ENCODE data around the gene ESPNL.
"Not testable (repeated sequence)": the region's sequence is repeated elsewhere in the genome, so short reads cannot be mapped to it uniquely, and the experiment has no call there.

Gene ESPNL

DNA sequence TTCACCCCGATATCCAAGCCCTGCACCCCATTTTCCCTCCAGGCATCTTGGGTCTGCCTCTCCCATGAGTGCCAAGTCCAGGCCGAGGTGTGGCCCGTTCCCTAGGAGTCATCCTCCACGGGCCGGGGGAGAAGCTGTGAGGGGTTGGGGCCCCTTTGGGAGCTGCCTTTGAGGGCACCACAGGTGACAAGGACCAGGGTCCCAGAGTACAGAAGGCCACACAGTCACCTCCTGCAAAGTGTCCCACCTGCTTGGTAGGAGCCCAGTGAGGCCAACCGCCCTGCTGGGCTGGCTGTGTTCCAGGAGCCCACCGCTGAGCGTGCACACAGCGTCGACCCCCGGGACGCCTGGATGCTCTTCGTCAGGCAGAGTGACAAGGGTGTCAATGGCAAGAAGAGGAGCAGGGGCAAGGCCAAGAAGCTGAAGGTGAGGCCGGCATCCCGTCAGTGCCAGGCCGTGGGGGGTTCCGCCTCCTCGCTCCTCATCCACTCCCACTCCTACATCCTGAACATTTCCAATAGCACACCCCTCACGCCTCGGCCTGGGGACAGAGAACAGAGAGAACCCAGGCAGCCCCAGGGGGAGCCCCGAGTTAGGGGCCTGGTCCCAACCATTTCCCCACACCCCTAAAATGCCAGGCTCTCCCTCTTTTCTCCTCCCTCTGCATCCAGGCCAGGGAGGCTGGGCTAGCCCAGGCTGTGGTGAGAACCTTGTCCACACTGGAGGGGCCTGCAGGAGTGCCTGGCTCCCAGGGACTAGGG, 61.3 kb downstream of the ESPNL start:
- ATAC-seq = no peak

DNA sequence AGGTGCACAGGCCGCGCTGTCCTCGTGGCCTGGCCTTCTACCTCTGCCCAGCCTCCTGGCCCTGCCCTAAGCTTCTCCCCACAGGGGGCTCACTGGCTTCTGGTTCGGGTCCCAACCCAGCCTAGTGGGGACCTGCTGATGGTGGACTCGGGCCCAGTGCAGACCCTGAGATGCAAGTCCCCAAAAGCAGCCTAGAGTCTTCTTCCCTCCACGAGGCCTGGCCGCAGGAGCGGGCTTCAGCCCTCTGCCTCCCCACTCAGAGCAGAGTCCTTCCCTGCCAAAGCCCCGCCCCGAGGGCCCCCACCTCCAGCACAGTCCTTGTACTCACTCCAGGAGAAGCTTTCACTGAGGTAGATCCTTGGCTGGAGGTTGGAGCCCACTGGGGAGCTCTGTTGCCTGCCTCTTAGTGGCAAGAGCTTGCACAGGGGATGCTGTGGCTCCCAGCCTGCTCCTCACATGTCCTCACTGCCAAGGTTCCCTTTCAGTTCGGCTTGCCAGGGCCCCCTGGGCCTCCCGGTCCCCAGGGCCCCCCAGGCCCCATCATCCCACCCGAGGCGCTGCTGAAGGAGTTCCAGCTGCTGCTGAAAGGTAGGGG, 62.2 kb downstream of the ESPNL start:
- no peak for ATAC-seq

DNA sequence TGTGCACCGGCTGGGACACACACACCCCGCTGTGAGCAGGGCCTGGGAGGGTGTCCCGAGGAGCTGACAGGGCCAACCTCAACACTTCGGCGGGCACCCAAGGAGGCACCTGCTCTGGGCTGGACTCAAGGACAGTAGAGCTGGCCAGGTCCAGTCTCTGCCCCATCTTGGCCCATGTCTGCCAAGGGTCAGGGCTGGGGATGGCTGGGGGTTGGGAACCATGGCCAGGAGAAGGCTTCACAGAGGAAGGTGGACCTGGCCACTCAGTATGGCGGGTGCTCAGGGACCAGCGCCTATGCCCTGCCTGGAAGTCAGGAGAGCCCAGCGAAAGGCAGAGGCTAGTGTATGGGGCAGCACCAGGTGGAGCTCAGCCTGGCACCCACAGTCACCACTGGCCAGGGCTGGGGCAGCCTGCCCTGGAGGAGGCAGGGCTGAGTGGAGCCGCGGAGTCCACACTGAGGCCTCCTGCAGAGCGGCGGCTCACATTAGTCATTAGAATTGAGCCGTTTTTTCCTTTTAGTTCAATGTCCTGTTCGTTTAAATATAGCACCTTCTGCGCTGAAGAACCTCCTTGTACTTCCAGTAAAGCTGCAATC, 62.8 kb downstream of the ESPNL start:
- no peak for ATAC-seq

DNA sequence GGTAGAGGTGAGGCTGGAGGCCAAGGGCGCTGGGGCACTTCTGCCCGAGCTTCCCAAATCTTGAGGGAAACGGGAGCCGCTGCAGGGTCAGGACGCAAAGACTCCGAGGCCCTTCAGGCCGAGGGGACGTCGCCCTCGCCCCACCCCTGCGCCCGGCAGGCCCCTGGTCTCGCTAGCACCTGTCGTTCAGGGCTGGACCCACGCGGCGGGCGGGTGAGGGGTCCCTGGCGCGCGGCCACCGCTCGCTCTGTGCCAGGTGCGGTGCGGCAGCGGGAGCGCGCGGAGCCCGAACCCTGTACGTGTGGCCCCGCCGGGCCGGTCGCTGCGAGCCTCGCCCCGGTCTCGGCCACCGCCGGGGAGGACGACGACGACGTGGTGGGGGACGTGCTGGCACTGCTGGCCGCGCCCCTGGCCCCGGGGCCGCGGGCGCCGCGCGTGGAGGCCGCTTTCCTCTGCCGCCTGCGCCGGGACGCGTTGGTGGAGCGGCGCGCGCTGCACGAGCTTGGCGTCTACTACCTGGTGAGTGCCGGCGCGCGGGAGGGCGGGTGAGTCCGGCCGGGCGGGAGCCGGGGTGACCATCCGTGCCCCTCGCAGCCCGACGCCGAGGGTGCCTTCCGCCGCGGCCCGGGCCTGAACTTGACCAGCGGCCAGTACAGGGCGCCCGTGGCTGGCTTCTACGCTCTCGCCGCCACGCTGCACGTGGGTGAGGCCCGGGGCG, 63.5 kb downstream of the ESPNL start:
- ATAC-seq = no peak

DNA sequence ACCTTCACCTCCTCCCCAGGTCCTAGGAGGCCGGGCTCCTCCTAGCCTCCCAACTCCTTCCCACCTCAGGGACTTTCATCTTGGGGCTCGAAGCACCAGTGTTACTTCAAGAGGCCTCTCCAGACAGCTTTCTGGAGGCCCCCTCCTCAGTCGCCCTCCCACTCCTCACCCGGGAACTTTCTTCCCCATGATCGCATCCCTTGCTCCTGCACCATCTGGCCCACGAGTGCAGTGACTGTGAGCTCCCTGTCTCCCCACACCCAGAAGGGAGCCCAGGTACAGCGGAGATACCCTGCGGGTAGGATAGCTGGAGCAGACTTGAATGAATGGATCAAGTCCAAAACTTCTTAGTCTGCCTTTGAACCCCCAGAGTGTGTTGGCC, 64.8 kb downstream of the ESPNL start:
- ATAC-seq = no peak

DNA sequence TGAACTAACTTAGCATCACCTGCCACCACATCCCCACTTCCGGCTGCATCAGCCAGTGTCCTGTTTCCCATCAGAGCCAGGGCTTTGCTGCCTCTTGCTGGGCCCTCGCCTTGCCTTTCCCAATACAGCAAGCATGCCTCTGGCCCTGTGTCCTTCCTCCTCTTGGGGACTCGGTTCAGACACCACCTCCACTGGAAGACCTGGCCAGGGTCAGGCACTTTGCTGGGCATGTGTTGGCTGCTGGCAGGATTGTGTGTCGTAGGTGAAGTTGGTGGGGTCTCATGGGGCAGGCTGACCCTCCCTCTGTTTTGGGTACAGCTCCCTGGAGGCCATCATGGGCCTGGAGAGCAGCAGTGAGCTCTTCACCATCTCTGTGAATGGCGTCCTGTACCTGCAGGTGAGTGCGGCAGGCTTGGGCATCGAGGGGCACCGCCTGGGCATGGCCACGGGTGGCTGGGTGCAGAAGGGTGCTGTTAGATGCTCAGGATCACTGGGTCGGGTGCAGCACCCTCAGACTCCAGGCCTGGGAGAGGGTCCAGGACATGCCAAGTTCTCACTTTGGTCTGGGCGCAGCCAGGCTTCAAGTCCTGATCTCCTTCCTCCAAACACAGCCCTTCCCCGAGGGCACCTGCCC, 65.3 kb downstream of the ESPNL start:
- no peak for ATAC-seq

DNA sequence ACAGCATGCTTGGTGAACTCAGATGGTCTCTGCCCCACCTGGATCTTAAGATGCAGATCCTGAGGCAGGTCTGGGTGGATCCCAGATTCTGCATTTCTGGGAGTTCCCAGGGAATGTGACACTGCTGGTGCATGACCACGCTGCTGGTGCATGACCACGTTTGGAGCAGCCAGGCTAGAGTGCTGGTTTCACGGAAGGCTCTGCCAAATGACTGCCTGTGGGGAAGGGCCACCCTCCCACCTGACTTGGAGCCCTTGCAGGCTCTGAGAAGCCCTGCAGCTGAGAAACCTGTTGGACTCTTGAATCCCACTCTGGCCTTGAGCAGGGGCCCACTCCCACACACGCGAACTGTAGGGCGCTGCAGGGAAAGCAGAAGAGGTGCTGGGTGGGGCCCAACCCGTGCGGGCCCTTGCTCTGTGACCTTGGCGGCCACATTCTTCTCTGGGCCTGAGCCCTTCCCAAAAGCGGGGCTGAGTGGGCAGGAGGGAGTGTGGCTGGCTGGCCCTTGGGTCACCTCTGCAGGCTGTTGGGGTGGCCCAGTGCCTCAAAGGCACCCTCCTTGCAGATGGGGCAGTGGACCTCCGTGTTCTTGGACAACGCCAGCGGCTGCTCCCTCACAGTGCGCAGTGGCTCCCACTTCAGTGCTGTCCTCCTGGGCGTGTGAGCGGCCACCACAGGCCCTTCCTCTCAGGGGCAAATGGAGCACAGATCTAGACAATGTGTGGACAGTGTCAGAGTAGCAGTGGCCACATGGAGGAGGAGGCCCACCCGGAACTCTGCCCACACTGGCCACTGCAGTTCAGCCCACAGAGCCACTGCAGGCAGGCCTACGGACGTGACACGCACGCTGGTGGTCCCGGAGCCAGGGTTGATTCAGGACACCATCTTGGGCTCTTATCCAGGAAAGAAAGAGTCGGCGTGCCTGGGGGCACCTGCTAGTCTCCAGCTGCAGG, 66.5 kb downstream of the ESPNL start:
- ATAC-seq = no peak

DNA sequence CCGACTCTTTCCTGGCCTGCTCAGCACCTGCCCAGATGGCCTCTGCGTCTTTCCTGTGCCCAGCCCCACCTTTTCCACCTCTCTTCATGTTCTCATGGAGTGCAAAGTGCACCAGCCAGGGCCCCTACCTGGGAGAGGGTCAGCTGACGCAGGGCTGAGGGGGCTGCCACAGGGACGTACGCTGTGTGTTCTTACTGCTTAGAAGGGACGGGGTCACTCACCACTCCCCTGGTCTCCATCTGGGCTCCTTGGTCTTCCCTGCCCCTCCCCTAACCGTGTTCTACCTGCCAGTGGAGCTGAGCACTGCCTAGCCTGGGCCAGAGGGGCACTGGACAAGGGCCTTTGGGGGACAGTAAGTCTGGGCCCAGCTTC, 67.2 kb downstream of the ESPNL start:
- ATAC-seq = no peak

DNA sequence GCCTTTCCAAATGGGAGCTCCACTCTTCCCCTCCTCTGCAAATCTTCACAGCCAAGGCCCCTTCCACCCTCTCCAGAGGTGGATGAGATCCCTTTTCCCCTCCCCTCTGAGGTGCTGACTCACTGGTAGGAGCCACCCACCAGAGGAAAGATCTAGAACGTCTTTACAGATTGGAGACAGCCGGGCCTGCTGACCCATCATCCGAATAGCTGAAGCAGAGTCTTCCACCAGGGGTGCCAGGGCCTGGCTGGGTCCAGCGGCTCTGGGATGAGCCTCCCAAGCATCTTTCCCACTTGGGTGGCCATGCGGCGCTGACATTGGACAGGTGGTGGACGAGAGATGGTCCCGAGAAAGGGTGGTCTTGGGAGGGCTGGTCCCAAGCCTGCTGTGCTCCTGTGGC, 67.6 kb downstream of the ESPNL start:
- ATAC-seq = no peak

DNA sequence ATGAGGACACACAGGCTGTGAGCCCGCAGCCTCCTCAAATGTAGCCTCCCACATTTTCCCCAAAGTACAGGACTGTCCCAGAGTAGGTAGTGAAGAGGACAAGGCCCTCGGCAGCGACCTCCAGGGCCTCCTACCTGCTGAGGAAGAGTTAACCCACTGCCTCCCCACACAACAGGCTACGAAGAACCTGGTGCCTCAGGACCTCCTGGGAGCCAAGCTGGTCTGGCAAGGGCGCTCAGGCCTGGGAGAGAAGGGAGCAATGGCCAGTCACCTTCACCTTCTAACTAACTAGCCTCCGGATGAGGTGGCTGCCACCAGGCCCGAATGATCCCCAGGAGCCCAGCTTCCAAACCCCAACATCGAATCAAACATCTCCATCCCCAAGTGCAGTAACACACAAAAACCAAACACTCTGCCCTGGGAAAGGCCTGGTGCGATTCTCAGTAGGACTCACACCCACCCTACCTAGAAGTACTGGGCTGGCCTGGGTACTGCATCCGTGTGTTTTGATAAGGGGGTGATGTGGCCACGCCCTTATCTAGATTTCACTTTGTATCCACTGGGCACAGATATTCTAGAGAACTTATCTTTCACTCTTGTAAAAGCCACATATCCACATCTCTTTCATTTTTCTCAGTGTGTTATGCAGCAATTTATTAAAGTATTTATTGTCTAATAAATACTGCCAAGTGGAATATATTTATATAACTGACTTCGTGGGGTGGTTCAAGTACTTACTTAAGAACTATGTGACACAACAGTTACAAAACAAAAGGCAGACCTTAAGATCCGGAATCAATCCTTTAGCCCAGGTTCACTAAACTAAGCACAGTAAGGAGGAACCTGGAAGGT, 68.3 kb downstream of the ESPNL start:
- ATAC-seq = no peak

DNA sequence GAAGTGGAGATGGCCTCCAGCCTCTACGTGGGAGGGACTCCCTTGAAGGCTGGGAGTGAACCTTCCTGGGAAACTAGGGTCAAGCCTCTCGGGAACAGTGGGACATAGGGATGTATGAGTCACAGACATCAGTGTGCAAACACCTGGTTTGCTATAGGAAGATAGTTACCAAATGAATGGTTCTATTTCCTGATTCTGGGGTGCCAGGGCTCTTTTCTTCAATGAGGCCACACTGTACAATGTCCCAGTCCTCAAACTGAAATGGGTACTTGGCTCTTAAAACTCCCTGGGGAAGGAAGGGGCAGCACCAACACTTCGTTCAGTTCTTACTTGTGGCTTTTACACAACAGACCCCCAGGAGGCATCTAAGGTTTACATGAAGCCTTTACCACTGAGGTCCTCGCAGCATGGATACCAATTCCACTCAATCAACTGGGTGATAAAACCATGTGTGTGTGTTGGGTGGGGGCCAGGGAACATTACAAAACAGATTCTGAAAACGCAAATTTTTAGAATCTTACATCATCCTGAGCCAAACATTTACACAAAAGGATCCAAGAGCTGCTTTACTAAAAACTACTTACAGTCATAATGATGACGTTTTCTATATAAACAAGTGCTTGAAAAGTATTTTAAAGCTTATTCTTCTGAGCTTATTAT, 69.0 kb downstream of the ESPNL start:
- ATAC-seq = no peak

DNA sequence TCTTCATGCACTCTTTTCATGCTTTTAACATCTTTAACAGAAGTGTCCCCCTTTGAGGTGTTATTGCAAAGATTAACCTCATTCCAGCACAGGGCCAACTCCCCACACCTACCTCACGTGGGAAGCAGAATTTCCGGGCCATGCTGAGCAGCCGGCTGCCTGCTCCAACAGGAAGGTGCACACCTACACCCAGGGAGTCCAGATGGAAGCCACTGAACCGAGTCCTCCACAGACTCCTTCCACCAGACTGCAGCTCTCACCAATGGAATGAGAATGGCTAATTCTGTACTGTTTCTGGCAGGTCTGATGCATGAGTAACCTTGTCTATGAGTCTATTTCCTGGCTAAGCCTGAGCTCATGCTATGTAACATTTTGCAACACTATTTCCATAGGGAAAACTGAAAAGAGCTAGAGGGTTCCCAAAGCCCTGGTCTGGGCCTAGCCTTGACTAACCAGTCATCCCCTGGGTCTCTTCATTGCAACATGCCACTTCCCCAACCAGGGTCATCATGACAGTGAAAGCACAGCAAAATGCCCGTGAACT, 69.6 kb downstream of the ESPNL start:
- no peak for ATAC-seq

DNA sequence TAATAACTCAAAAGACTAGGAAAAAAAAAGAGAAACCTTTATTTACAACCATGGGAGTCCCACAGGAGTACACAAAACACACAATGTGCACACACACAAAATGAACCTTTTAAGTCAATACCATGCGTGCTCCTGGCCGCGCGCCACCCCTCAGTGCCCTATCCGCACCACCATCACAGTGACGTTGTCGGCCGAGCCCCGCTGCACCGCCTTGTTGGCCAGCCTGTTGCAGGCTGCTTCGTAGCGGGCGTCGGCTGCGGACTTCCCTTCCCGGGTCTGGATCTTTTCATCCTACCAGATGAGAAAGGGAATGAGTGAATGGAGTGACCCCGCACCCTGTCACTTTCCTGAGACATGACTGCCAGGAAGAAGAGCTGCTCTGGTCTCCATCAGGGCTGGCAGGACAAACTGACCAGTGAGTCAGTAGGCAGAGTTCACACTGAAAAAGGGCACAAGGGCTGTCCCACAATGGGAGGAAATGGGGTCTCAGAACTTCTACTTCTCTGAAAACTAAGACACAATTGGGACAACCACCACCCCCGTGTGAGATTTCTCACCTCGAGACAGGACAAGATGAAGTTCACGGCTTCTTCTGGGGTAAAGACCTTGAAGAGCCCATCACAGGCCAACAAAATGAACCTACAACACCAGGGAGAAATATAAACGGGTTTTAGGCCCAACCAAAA, 70.4 kb downstream of the ESPNL start:
- ATAC-seq = no peak

DNA sequence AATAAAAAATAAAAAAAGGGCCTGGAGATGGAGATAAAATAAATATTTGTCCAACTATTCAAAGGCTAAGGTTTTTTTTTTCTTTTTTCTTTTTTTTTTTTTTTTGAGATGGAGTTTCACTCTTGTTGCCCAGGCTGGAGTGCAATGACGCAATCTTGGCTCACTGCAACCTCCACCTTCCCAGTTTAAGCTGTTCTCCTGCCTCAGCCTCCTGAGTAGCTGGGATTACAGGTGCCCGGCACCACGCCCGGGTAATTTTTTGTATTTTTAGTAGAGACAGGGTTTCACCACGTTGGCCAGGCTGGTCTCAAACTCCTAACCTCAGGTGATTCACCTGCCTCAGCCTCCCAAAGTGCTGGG, 70.9 kb downstream of the ESPNL start:
- not testable (repeated sequence) for ATAC-seq

DNA sequence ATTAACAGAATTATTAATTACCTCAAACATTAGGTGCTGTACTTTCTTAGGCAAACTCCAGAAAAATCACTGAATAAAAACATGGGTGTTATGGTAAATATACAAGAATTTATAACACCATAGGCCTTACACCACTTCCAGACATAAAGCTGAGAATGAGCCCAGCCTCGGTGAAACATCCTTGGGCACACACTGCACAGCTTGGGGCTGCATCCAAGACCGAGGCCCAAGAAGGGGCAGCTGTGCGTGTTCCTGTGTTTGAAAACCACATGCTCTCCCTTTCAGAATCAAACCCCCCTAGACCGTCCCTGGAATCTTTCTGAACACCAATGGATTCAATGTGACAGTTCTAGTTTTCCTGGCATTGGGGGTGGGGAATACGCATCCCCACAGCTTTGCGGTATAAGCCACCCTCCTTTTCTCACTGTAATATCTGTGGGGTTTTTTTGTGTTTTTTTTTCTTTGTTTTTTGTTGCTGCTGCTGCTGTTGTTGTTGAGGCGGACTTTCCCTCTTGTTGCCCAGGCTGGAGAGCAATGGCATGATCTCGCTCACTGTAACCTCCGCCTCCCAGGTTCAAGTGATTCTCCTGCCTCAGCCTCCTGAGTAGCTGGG, 71.5 kb downstream of the ESPNL start:
- ATAC-seq = no peak

DNA sequence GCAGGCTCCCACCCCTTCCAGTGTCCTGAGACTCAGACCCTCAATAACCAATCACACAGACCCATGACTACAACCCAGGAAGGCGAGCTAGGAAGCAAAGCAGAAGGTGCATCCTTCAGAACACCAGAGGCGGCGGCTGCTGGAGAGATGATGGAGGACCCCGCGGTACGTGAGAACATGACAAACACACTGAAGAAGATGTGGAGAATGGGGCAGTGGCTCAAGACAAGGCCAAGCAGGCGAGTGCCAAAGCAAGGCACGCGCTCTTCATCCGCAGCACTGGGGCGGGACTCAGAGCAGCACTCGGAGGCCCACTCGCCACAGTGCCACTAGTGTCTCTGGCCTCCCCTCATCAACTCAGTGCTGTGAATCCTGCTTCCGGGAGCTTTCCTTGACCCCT, 72.3 kb downstream of the ESPNL start:
- no peak for ATAC-seq

DNA sequence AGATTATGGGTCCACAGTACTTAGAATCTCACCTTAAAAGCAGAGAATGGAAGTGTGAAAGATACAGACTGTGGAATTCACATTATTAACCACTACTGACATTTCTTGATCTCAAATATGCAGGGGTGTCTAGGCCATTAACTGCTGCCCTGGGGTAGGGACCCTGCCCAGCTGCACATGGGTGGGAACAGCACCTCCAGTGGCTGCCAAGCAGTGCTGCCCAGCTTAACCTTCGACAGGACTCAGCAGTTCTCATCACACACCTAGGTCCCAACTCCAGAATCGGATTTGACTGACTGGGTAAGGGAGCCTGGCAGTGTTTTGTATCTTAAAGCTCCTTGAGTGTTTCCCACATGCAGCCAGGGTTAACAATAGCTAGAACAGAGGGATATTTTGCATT, 73.6 kb downstream of the ESPNL start:
- no peak for ATAC-seq

DNA sequence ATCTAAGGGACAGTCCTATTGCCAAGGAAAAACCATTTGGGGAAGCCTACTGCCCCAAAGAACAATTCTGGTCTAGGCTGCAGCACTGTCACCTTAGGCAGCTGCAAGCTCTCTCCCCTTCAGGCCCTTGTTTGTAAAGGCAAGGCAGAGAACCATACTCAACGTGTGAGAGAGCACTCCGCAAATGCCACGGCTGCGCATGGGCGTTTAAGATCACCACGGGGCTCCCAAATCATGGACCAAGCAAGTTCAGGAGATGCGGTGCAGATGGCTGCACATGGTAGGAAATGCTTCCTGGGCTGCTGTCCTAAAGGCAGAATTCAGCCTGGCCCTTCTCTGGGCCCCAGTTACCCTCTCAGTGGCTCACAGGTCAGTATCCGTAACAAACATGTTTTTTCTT, 74.2 kb downstream of the ESPNL start:
- ATAC-seq = no peak

DNA sequence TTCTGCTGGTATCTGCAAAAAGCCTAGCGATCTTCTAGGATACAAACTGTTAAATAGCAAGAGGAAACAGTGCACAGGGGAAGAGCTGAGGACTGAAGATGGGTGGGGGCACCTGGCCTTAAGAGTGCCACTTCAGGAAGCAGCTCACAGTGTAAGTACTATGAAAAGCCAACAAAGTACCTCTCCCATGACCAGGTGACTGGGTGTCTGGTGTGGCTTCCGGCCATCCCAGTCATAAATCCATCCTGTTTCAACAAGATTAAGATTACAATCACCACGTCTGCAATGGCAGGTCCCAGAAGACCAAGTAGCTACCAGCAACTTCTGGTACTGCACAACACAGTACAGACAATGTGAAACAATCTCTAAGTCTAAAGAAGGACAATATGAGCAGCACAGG, 74.6 kb downstream of the ESPNL start:
- no peak for ATAC-seq

All from activated CD4-positive, CD25-positive, alpha-beta regulatory T cell treated with anti-CD3 and anti-CD28 coated beads, Interleukin-2, amount 50 U/mL, for 24 hours (primary cell).